HUES6 (cell line): ENCODE results near the gene OR52A1.

Experiments used
- H3K27ac ChIP-seq: 2 replicates; pipeline ENCODE4 v1.7.0; 2013; ENCODE audit warnings: low read depth, mild to moderate bottlenecking, low read length, inconsistent platforms
- H3K27me3 ChIP-seq: 2 replicates; pipeline ENCODE4 v1.6.1; 2013; ENCODE audit warnings: low read length; ENCODE audit not compliant: control insufficient read depth, insufficient read depth
- H3K36me3 ChIP-seq: 2 replicates; pipeline ENCODE4 v1.6.1; 2013; ENCODE audit warnings: low read length; ENCODE audit not compliant: control insufficient read depth, insufficient read depth
- H3K4me1 ChIP-seq: 2 replicates; pipeline ENCODE4 v1.6.1; 2013; ENCODE audit warnings: low read length; ENCODE audit not compliant: control insufficient read depth, insufficient read depth
- H3K4me3 ChIP-seq: 2 replicates; pipeline ENCODE4 v1.5.1; 2013; ENCODE audit warnings: low read depth, low read length
- H3K9ac ChIP-seq: one replicate; pipeline ENCODE4 v1.6.1; 2013; ENCODE audit warnings: mild to moderate bottlenecking, low read length
- H3K9me3 ChIP-seq: 2 replicates; pipeline ENCODE4 v1.6.1; 2013; ENCODE audit warnings: low read depth, low read length; ENCODE audit not compliant: control insufficient read depth, insufficient read depth

OR52A1 gene

GRCh38 chr11:5096011-5096410 is 58.5 kb downstream of the OR52A1 start:
- Histone ChIP-seq H3K36me3 (no peaks in the 10 kb centered on the region), H3K9me3 (no peaks in the 10 kb centered on the region), H3K9ac (no peak overlapping the region), H3K4me1 (no peaks in the 10 kb centered on the region), H3K27ac (no peak overlapping the region), H3K4me3 (no peak overlapping the region), H3K27me3 (no peaks in the 10 kb centered on the region)
